OCI-LY7 (cell line): ENCODE results near the gene NDEL1. TPM values are rescaled to one million over a fixed set of nuclear protein-coding genes. Genes with fewer than 3 reads are reported as not detected.

Experiments used
- BruUV-seq: library from RNA; stranded (reverse); fragments of 400-500 nt; replicated peaks from 2 replicates; lab custom pipeline; 2021; lab: Mats Ljungman, UMichigan
- CTCF ChIA-PET: fragments of 300-600 bp; sonication (Branson Sonifier 250); formaldehyde crosslinking; loops from one replicate; lab custom pipeline; 2022; ENCODE audit warnings: antibody characterized with exemption; ENCODE audit not compliant: unreplicated experiment; lab: Charles Lee
- POLR2A ChIA-PET: fragments of 300-600 bp; sonication (Branson Sonifier 250); formaldehyde crosslinking; loops from one replicate; lab custom pipeline; 2022; ENCODE audit warnings: antibody characterized with exemption; lab: Charles Lee
- DNase-seq: peaks from one replicate; pipeline ENCODE4 v3.0.0-alpha.2; 2015; ENCODE audit warnings: low spot score
- H2AFZ ChIP-seq: fragments of 200-600 bp; sonication (generic), shearing (Covaris generic); 2 replicates; pipeline ENCODE4 v1.6.1; 2014; ENCODE audit warnings: mild to moderate bottlenecking, antibody characterized with exemption, low read length, moderate library complexity
- H3K27ac ChIP-seq: fragments of 200-600 bp; sonication (generic); 2 replicates; pipeline ENCODE4 v1.5.1; 2014; ENCODE audit warnings: mixed run types, low read depth, mild to moderate bottlenecking, moderate library complexity, low read length, inconsistent platforms; ENCODE audit not compliant: poor library complexity, severe bottlenecking
- H3K36me3 ChIP-seq: fragments of 200-600 bp; sonication (generic); 2 replicates; pipeline ENCODE4 v1.6.1; 2014; ENCODE audit warnings: mild to moderate bottlenecking, antibody characterized with exemption, low read length, moderate library complexity, mixed read lengths; ENCODE audit not compliant: insufficient read depth
- H3K4me1 ChIP-seq: fragments of 200-600 bp; sonication (generic); 2 replicates; pipeline ENCODE4 v1.5.1; 2014; ENCODE audit warnings: mild to moderate bottlenecking, low read length; ENCODE audit not compliant: insufficient read depth, poor library complexity, severe bottlenecking
- H3K4me2 ChIP-seq: fragments of 200-600 bp; sonication (generic); 2 replicates; pipeline ENCODE4 v1.6.1; 2014; ENCODE audit warnings: mild to moderate bottlenecking, low read length
- H3K4me3 ChIP-seq: fragments of 200-600 bp; sonication (generic); 2 replicates; pipeline ENCODE4 v1.5.1; 2014; ENCODE audit warnings: mild to moderate bottlenecking, low read depth, low read length; ENCODE audit not compliant: poor library complexity, severe bottlenecking
- H3K79me2 ChIP-seq: fragments of 200-600 bp; sonication (generic); 2 replicates; pipeline ENCODE4 v1.6.1; 2016; ENCODE audit warnings: low read depth, mild to moderate bottlenecking, low read length, moderate library complexity, mixed read lengths; ENCODE audit not compliant: insufficient read depth
- H3K9me2 ChIP-seq: fragments of 200-600 bp; sonication (generic); 2 replicates; pipeline ENCODE4 v1.6.1; 2016; ENCODE audit warnings: mild to moderate bottlenecking, low read length, mixed read lengths; ENCODE audit not compliant: insufficient read depth
- H3K9me3 ChIP-seq: fragments of 200-600 bp; sonication (generic); 2 replicates; pipeline ENCODE4 v1.6.1; 2014; ENCODE audit warnings: mild to moderate bottlenecking, mixed run types, low read length, mixed read lengths
- H4K20me1 ChIP-seq: fragments of 200-600 bp; sonication (generic); 2 replicates; pipeline ENCODE4 v1.6.1; 2014; ENCODE audit warnings: mild to moderate bottlenecking, antibody characterized with exemption, low read length, moderate library complexity, mixed read lengths; ENCODE audit not compliant: insufficient read depth
- EZH2phosphoT487 ChIP-seq: fragments of 200-600 bp; sonication (generic); IDR thresholded peaks from 2 replicates; pipeline ENCODE4 v1.6.1; 2018; ENCODE audit warnings: low read depth, borderline replicate concordance, mild to moderate bottlenecking, mixed run types, antibody characterized with exemption, low read length, moderate library complexity, mixed read lengths
- intact Hi-C: fragments of 100-400 bp; cut with micrococcal nuclease; formaldehyde crosslinking; loops from one replicate; pipeline ENCODE4 v1.10.0; 2022; ENCODE audit not compliant: unreplicated experiment
- total RNA-seq, 2 experiments: library from RNA; depleted of rRNA in 1 of 2; stranded (reverse); fragments of >200 nt in 1 of 2; shearing (Covaris generic) in 1 of 2; gene quantifications; 2 replicates each; pipeline ENCODE4 v1.2.3, GENCODE V29; 2014 to 2022
- TF ChIP-seq, protein P1 (sequence below): fragments of 200-600 bp; sonication (generic); conservative IDR thresholded peaks from 2 replicates; pipeline ENCODE4 v1.5.1; 2014; ENCODE audit warnings: mild to moderate bottlenecking, antibody characterized with exemption, low read length, moderate library complexity, mixed read lengths

NDEL1 gene
- total RNA-seq, 2 experiments from 2014 or later = 37.9 to 65.7 TPM

DNA sequence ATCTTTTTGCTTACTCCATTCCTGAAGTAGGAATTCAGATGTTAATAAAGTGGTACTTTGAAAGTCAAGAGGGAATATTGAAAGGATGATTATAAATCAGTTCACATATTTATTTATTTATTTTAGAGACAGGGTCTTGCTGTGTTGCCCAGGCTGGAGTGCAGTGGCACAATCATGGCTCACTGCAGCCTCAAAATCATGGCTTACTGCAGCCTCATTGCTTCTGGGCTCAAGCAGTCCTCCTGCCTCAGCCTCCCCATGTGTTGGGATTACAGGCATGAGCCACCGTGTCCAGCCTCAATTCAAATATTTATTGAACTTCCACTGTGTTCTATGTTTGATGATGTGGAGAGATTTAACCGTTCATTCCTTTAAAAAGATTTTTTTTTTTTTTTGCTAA lies 6.6 kb downstream of the NDEL1 start:
- peaks cover 10% of the 10 kb centered on the region for H3K4me1 ChIP-seq
- H3K27ac ChIP-seq = no peak overlapping the region
- H3K9me2 ChIP-seq = no peaks in the 10 kb centered on the region
- ChIA-PET POLR2A (no interaction called here), CTCF (no interaction called here)
- H3K9me3 ChIP-seq = no peaks in the 10 kb centered on the region
- H2AFZ ChIP-seq = no peak overlapping the region
- H3K36me3 ChIP-seq = peaks cover 45% of the 10 kb centered on the region
- BruUV-seq = no TSS peak
- H3K4me2 ChIP-seq = no peak overlapping the region
- no peaks in the 10 kb centered on the region for H4K20me1 ChIP-seq
- TF ChIP-seq, protein P1, sequence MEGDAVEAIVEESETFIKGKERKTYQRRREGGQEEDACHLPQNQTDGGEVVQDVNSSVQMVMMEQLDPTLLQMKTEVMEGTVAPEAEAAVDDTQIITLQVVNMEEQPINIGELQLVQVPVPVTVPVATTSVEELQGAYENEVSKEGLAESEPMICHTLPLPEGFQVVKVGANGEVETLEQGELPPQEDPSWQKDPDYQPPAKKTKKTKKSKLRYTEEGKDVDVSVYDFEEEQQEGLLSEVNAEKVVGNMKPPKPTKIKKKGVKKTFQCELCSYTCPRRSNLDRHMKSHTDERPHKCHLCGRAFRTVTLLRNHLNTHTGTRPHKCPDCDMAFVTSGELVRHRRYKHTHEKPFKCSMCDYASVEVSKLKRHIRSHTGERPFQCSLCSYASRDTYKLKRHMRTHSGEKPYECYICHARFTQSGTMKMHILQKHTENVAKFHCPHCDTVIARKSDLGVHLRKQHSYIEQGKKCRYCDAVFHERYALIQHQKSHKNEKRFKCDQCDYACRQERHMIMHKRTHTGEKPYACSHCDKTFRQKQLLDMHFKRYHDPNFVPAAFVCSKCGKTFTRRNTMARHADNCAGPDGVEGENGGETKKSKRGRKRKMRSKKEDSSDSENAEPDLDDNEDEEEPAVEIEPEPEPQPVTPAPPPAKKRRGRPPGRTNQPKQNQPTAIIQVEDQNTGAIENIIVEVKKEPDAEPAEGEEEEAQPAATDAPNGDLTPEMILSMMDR = no peak
- TF ChIP-seq EZH2phosphoT487 = no peak
- intact Hi-C loops = no loop called here
- DNase-seq = no peak
- H3K79me2 ChIP-seq = peaks cover 54% of the 10 kb centered on the region
- no peak overlapping the region for H3K4me3 ChIP-seq

GRCh38 chr17:8443756-8444155 lies 8.1 kb downstream of the NDEL1 start:
- H3K9me2 ChIP-seq = no peaks in the 10 kb centered on the region
- H3K4me1 ChIP-seq = peaks cover 5% of the 10 kb centered on the region
- H2AFZ ChIP-seq = no peak overlapping the region
- CTCF ChIA-PET = no interaction called here
- BruUV-seq = no TSS peak
- H3K79me2 ChIP-seq = peaks cover 39% of the 10 kb centered on the region; the same call in 1 of the 2 replicates
- H3K36me3 ChIP-seq = peaks cover 55% of the 10 kb centered on the region
- DNase-seq = no peak
- no peak overlapping the region for H3K4me2 ChIP-seq
- no peaks in the 10 kb centered on the region for H3K9me3 ChIP-seq
- no peak for TF ChIP-seq EZH2phosphoT487
- TF ChIP-seq, protein P1 = no peak
- no peaks in the 10 kb centered on the region for H4K20me1 ChIP-seq
- intact Hi-C loops = no loop called here
- POLR2A ChIA-PET = interaction anchor here (0.7 kb wide), 1 partner anchor 46 kb away, joined by 3 read pairs; no protein-coding TSS in a partner anchor
- no peak overlapping the region for H3K27ac ChIP-seq
- no peak overlapping the region for H3K4me3 ChIP-seq

DNA sequence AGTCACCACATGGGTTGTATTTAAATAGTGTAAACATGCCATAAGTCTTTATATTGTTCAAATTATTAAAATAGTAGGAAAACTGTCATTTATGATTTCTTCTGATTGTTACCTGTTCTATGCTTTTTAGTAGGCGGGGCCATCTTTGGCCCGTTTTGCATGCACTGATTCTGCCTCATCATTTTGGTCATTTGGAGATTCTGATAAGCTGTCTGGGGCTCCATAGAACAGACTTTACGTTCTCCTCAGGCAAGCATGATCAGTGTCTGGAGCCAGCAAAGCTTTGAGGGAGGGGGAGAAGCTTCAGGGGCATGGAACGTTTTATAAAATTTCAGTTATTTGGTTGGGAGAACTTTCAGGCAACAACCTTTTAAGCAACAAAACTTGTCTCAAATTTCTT lies 8.8 kb downstream of the NDEL1 start:
- ChIA-PET POLR2A (no interaction called here), CTCF (no interaction called here)
- H3K9me3 ChIP-seq = no peaks in the 10 kb centered on the region
- no peak overlapping the region for H3K4me2 ChIP-seq
- peaks cover 5% of the 10 kb centered on the region for H3K4me1 ChIP-seq
- no peaks in the 10 kb centered on the region for H4K20me1 ChIP-seq
- H3K4me3 ChIP-seq = no peak overlapping the region
- no peak overlapping the region for H3K27ac ChIP-seq
- no peak for TF ChIP-seq EZH2phosphoT487
- TF ChIP-seq, protein P1 = no peak
- no peaks in the 10 kb centered on the region for H3K9me2 ChIP-seq
- H3K36me3 ChIP-seq = peaks cover 59% of the 10 kb centered on the region
- intact Hi-C loops = no loop called here
- DNase-seq = no peak
- no TSS peak for BruUV-seq
- peaks cover 37% of the 10 kb centered on the region; the same call in 1 of the 2 replicates for H3K79me2 ChIP-seq
- H2AFZ ChIP-seq = no peak overlapping the region
